ENCODE data around the gene MET.

MET gene

GRCh38 chr7:116665332-116665996, 6.5 kb upstream of the MET start:
- no peak for DNase-seq (ENCODE audit: low spot score)

GRCh38 chr7:116669769-116670168, 2.2 kb upstream of the MET start:
- no peak for DNase-seq (ENCODE audit: low spot score)

- DNase-seq (ENCODE audit: low spot score): no peak
These were observed 1.5 kb upstream of the MET start for GRCh38 chr7:116670409-116671015.

GRCh38 chr7:116671111-116671510, 885 bp upstream of the MET start:
- no peak for DNase-seq (ENCODE audit: low spot score)

- peak; percentile 46 for DNase-seq (ENCODE audit: low spot score)
These were observed 830 bp downstream of the MET start for GRCh38 chr7:116672596-116673456.

GRCh38 chr7:116673457-116673865, 1.5 kb downstream of the MET start:
- DNase-seq (ENCODE audit: low spot score): no peak

GRCh38 chr7:116674508-116675173, 2.6 kb downstream of the MET start:
- no peak for DNase-seq (ENCODE audit: low spot score)

GRCh38 chr7:116675812-116676355, 3.9 kb downstream of the MET start:
- no peak for DNase-seq (ENCODE audit: low spot score)

GRCh38 chr7:116678780-116679179, 6.8 kb downstream of the MET start:
- DNase-seq (ENCODE audit: low spot score): no peak

- DNase-seq (ENCODE audit: low spot score): no peak
These were observed 7.5 kb downstream of the MET start for GRCh38 chr7:116679500-116679899.

- no peak for DNase-seq (ENCODE audit: low spot score)
These were observed 11.8 kb downstream of the MET start for GRCh38 chr7:116683786-116684185.

- DNase-seq (ENCODE audit: low spot score): no peak
These were observed 14.0 kb downstream of the MET start for GRCh38 chr7:116686033-116686432.

GRCh38 chr7:116686812-116687419, 14.9 kb downstream of the MET start:
- DNase-seq (ENCODE audit: low spot score): no peak

GRCh38 chr7:116687801-116688201, 15.8 kb downstream of the MET start:
- peak; percentile 82 for DNase-seq (ENCODE audit: low spot score)

- peak; percentile 86 for DNase-seq (ENCODE audit: low spot score)
These were observed 17.8 kb downstream of the MET start for GRCh38 chr7:116689790-116690259.

GRCh38 chr7:116691664-116692063, 19.7 kb downstream of the MET start:
- no peak for DNase-seq (ENCODE audit: low spot score)

GRCh38 chr7:116692401-116693308, 20.7 kb downstream of the MET start:
- DNase-seq (ENCODE audit: low spot score): peak; percentile 77

GRCh38 chr7:116696707-116697106, 24.7 kb downstream of the MET start:
- no peak for DNase-seq (ENCODE audit: low spot score)

GRCh38 chr7:116697152-116697551, 25.2 kb downstream of the MET start:
- DNase-seq (ENCODE audit: low spot score): no peak

- DNase-seq (ENCODE audit: low spot score): no peak
These were observed 25.8 kb downstream of the MET start for GRCh38 chr7:116697761-116698160.

- no peak for DNase-seq (ENCODE audit: low spot score)
These were observed 26.4 kb downstream of the MET start for GRCh38 chr7:116698396-116698795.

Data from LoVo (cell line).